Skeletal muscle satellite cell (primary cell): ENCODE data around the gene RFX8.
"Not testable (repeated sequence)": the region's sequence is repeated elsewhere in the genome, so short reads cannot be mapped to it uniquely, and the experiment has no call there.

Source experiments
- H3K27me3 ChIP-seq: 2 replicates; pipeline ENCODE4 v1.7.0; 2013; ENCODE audit warnings: low read length; ENCODE audit not compliant: control insufficient read depth, insufficient read depth
- H3K36me3 ChIP-seq: 2 replicates; pipeline ENCODE4 v1.7.0; 2013; ENCODE audit warnings: mild to moderate bottlenecking, control low read depth, low read length; ENCODE audit not compliant: insufficient read depth
- H3K4me1 ChIP-seq: 2 replicates; pipeline ENCODE4 v1.7.0; 2013; ENCODE audit warnings: low read length; ENCODE audit not compliant: control insufficient read depth, insufficient read depth
- H3K4me2 ChIP-seq: 2 replicates; pipeline ENCODE4 v1.7.0; 2013; ENCODE audit warnings: mild to moderate bottlenecking, low read length
- H3K4me3 ChIP-seq: 2 replicates; pipeline ENCODE4 v1.7.0; 2013; ENCODE audit warnings: low read length
- H3K9ac ChIP-seq: 2 replicates; pipeline ENCODE4 v1.7.0; 2013; ENCODE audit warnings: mild to moderate bottlenecking, low read depth, low read length, moderate library complexity
- H3K9me3 ChIP-seq: replicated peaks from 2 replicates; pipeline ENCODE4 v1.7.0; 2013; ENCODE audit warnings: mild to moderate bottlenecking, control low read depth, low read length

Gene RFX8

GRCh38 chr2:101439716-101440115 lies 35.2 kb downstream of the RFX8 start:
- Histone ChIP-seq H3K36me3 (no peaks in the 10 kb centered on the region), H3K4me2 (no peak overlapping the region), H3K4me1 (peaks cover 46% of the 10 kb centered on the region), H3K27me3 (no peaks in the 10 kb centered on the region), H3K9me3 (no peaks in the 10 kb centered on the region), H3K4me3 (no peak overlapping the region), H3K9ac (no peak overlapping the region)

- H3K36me3 ChIP-seq, H3K9ac ChIP-seq, H3K4me2 ChIP-seq, H3K4me3 ChIP-seq, H3K9me3 ChIP-seq, H3K27me3 ChIP-seq: not testable (repeated sequence)
- H3K4me1 ChIP-seq, result peaks cover 43% of the 10 kb centered on the region
Observed at GRCh38 chr2:101438555-101438954, 36.4 kb downstream of the RFX8 start.

- peaks cover 26% of the 10 kb centered on the region for H3K4me1 ChIP-seq
- no peaks in the 10 kb centered on the region for H3K36me3 ChIP-seq
- no peak overlapping the region for H3K9ac ChIP-seq
- no peaks in the 10 kb centered on the region for H3K27me3 ChIP-seq
- no peak overlapping the region for H3K4me3 ChIP-seq
- peak overlapping the region; percentile 43 for H3K4me2 ChIP-seq
- no peaks in the 10 kb centered on the region for H3K9me3 ChIP-seq
Observed at GRCh38 chr2:101435001-101435862, 39.7 kb downstream of the RFX8 start.

- H3K9me3 ChIP-seq, result no peaks in the 10 kb centered on the region
- no peaks in the 10 kb centered on the region for H3K27me3 ChIP-seq
- H3K4me1 ChIP-seq, result peaks cover 20% of the 10 kb centered on the region
- H3K9ac ChIP-seq, result no peak overlapping the region
- H3K4me2 ChIP-seq, result no peak overlapping the region
- no peaks in the 10 kb centered on the region for H3K36me3 ChIP-seq
- H3K4me3 ChIP-seq, result no peak overlapping the region
Observed at GRCh38 chr2:101433465-101433864, 41.4 kb downstream of the RFX8 start.

GRCh38 chr2:101432411-101433181 lies 42.3 kb downstream of the RFX8 start:
- Histone ChIP-seq H3K27me3 (no peaks in the 10 kb centered on the region), H3K4me3 (no peak overlapping the region), H3K9ac (no peak overlapping the region), H3K4me1 (peaks cover 20% of the 10 kb centered on the region), H3K36me3 (no peaks in the 10 kb centered on the region), H3K9me3 (no peaks in the 10 kb centered on the region), H3K4me2 (no peak overlapping the region)

- Histone ChIP-seq H3K4me2 (no peak overlapping the region), H3K9me3 (no peaks in the 10 kb centered on the region), H3K36me3 (no peaks in the 10 kb centered on the region), H3K9ac (no peak overlapping the region), H3K4me1 (peaks cover 20% of the 10 kb centered on the region), H3K27me3 (no peaks in the 10 kb centered on the region), H3K4me3 (no peak overlapping the region)
Observed at GRCh38 chr2:101431486-101431885, 43.4 kb downstream of the RFX8 start.

GRCh38 chr2:101430156-101430555 lies 44.8 kb downstream of the RFX8 start:
- H3K9ac ChIP-seq, result no peak overlapping the region
- H3K4me3 ChIP-seq, result no peak overlapping the region
- no peaks in the 10 kb centered on the region for H3K27me3 ChIP-seq
- peaks cover 14% of the 10 kb centered on the region for H3K4me1 ChIP-seq
- H3K9me3 ChIP-seq, result no peaks in the 10 kb centered on the region
- no peak overlapping the region for H3K4me2 ChIP-seq
- no peaks in the 10 kb centered on the region for H3K36me3 ChIP-seq

GRCh38 chr2:101429453-101429852 lies 45.5 kb downstream of the RFX8 start:
- Histone ChIP-seq H3K4me2 (no peak overlapping the region), H3K4me1 (peaks cover 9% of the 10 kb centered on the region), H3K36me3 (no peaks in the 10 kb centered on the region)

GRCh38 chr2:101428422-101429176 lies 46.3 kb downstream of the RFX8 start:
- no peaks in the 10 kb centered on the region for H3K9me3 ChIP-seq
- H3K4me1 ChIP-seq, result peaks cover 9% of the 10 kb centered on the region
- no peak overlapping the region for H3K4me3 ChIP-seq
- no peak overlapping the region for H3K4me2 ChIP-seq
- no peak overlapping the region for H3K9ac ChIP-seq
- H3K27me3 ChIP-seq, result no peaks in the 10 kb centered on the region
- H3K36me3 ChIP-seq, result no peaks in the 10 kb centered on the region

More at GRCh38 chr2:101429453-101429852, 45.5 kb downstream of the RFX8 start:
- Histone ChIP-seq H3K9me3 (no peaks in the 10 kb centered on the region), H3K27me3 (no peaks in the 10 kb centered on the region), H3K4me3 (no peak overlapping the region), H3K9ac (no peak overlapping the region)

- H3K4me2 ChIP-seq, result no peak overlapping the region
- H3K27me3 ChIP-seq, result no peaks in the 10 kb centered on the region
- peaks cover 9% of the 10 kb centered on the region for H3K4me1 ChIP-seq
- no peaks in the 10 kb centered on the region for H3K36me3 ChIP-seq
- no peaks in the 10 kb centered on the region for H3K9me3 ChIP-seq
- H3K9ac ChIP-seq, result no peak overlapping the region
- no peak overlapping the region for H3K4me3 ChIP-seq
Observed at GRCh38 chr2:101427743-101428142, 47.2 kb downstream of the RFX8 start.

- peaks cover 8% of the 10 kb centered on the region for H3K4me1 ChIP-seq
- H3K4me3 ChIP-seq, result no peak overlapping the region
- H3K9me3 ChIP-seq, result no peaks in the 10 kb centered on the region
- H3K27me3 ChIP-seq, result no peaks in the 10 kb centered on the region
- H3K36me3 ChIP-seq, result no peaks in the 10 kb centered on the region
- H3K9ac ChIP-seq, result no peak overlapping the region
- H3K4me2 ChIP-seq, result no peak overlapping the region
Observed at GRCh38 chr2:101427240-101427639, 47.7 kb downstream of the RFX8 start.
